Panc1 (cell line): ENCODE results near the gene UNC119B. TPM values are rescaled to one million over a fixed set of nuclear protein-coding genes. Genes with fewer than 3 reads are reported as not detected.

Experiments used
- ATAC-seq: fragments of 200-7000 bp; cut with Tn5 transposase; 2 replicates; pipeline ENCODE4 v1.9.1; 2020; ENCODE audit warnings: mild to moderate bottlenecking, moderate library complexity
- BruUV-seq: library from RNA; stranded (reverse); fragments of 400-500 nt; replicated peaks from 2 replicates; lab custom pipeline; 2021; lab: Mats Ljungman, UMichigan
- CTCF ChIA-PET: fragments of 300-600 bp; sonication (Branson Sonifier 250); formaldehyde crosslinking; loops from one replicate; lab custom pipeline; 2022; ENCODE audit warnings: antibody characterized with exemption; lab: Charles Lee
- POLR2A ChIA-PET: fragments of 300-600 bp; sonication (Branson Sonifier 250); formaldehyde crosslinking; loops from one replicate; lab custom pipeline; 2022; ENCODE audit warnings: antibody characterized with exemption; lab: Charles Lee
- DNase-seq: peaks from one replicate; pipeline ENCODE4 v3.0.0-alpha.2; 2010; ENCODE audit warnings: low read depth, low spot score
- H3K27ac ChIP-seq: 2 replicates; pipeline ENCODE4 v1.5.1; 2011; ENCODE audit warnings: mild to moderate bottlenecking, low read length, inconsistent platforms
- H3K27me3 ChIP-seq: fragments of 200-500 bp; sonication (Bioruptor generic); 2 replicates; pipeline ENCODE4 v1.6.0; 2014; ENCODE audit warnings: low read length, inconsistent platforms; ENCODE audit not compliant: control insufficient read depth, insufficient read depth
- H3K36me3 ChIP-seq: fragments of 200-500 bp; sonication (Bioruptor generic); 2 replicates; pipeline ENCODE4 v1.5.1; 2014; ENCODE audit warnings: inconsistent platforms, mild to moderate bottlenecking, low read length, moderate library complexity; ENCODE audit not compliant: control insufficient read depth, insufficient read depth
- H3K4me1 ChIP-seq: 2 replicates; pipeline ENCODE4 v1.5.1; 2011; ENCODE audit warnings: inconsistent platforms, mild to moderate bottlenecking, low read length, moderate library complexity; ENCODE audit not compliant: control insufficient read depth, insufficient read depth
- H3K4me3 ChIP-seq, 2 experiments: 2 replicates each; pipeline ENCODE4 v1.5.1; 2011 to 2012; ENCODE audit warnings: low read depth in 2 of 2, low read length in 2 of 2, mild to moderate bottlenecking in 2 of 2, inconsistent platforms in 1 of 2, moderate library complexity in 1 of 2
- H3K9me3 ChIP-seq: fragments of 200-500 bp; sonication (Bioruptor generic); 2 replicates; pipeline ENCODE4 v1.5.1; 2014; ENCODE audit warnings: low read depth, mild to moderate bottlenecking, inconsistent platforms, low read length, moderate library complexity; ENCODE audit not compliant: control insufficient read depth, insufficient read depth
- POLR2AphosphoS5 ChIP-seq: IDR thresholded peaks from 2 replicates; pipeline ENCODE4 v1.6.1; 2012; ENCODE audit warnings: mild to moderate bottlenecking, low read depth, low read length, moderate library complexity
- REST ChIP-seq, 2 experiments: IDR thresholded peaks; 2 replicates each; pipeline ENCODE4 v1.6.1; 2011 to 2012; ENCODE audit warnings: low read depth in 2 of 2, control low read depth in 1 of 2, low read length in 1 of 2, mild to moderate bottlenecking in 1 of 2, moderate library complexity in 1 of 2; ENCODE audit not compliant: insufficient read depth in 1 of 2
- SIN3A ChIP-seq: IDR thresholded peaks from 2 replicates; pipeline ENCODE4 v1.6.1; 2012; ENCODE audit warnings: low read depth, mild to moderate bottlenecking, low read length, moderate library complexity, borderline replicate concordance; ENCODE audit not compliant: insufficient read depth
- TCF7L2 ChIP-seq: IDR thresholded peaks from 2 replicates; pipeline ENCODE4 v1.6.1; 2011; ENCODE audit warnings: mild to moderate bottlenecking, low read depth, low read length, inconsistent platforms
- in situ Hi-C: cut with HindIII; loops from 2 replicates; pipeline ENCODE4 v1.10.0; 2016; ENCODE audit warnings: low sequenced_read_pairs, low pct_unique_long_range_greater_than_20kb
- intact Hi-C: fragments of 100-400 bp; cut with micrococcal nuclease; formaldehyde crosslinking; loops from one replicate; pipeline ENCODE4 v1.10.0; 2022; ENCODE audit not compliant: unreplicated experiment
- total RNA-seq: library from RNA; stranded (reverse); gene quantifications from one replicate; pipeline ENCODE4 v1.2.1, GENCODE V29; 2021; ENCODE audit not compliant: unreplicated experiment
- TF ChIP-seq, protein P1 (sequence below): fragments of 450-650 bp; IDR thresholded peaks from 2 replicates; pipeline ENCODE4 v1.5.1; 2017; ENCODE audit warnings: mild to moderate bottlenecking

The UNC119B gene
- total RNA-seq, 1 experiment from 2014 or later: 26.0 TPM

GRCh38 chr12:120737557-120738251 is 27.4 kb downstream of the UNC119B start:
- Histone ChIP-seq H3K4me1 (no peaks in the 10 kb centered on the region), H3K27ac (no peak overlapping the region), H3K27me3 (no peaks in the 10 kb centered on the region), H3K4me3 (no peak overlapping the region), H3K36me3 (no peaks in the 10 kb centered on the region), H3K9me3 (no peaks in the 10 kb centered on the region)
- DNase-seq (no peak), ATAC-seq (peak; percentile 58)
- ChIA-PET CTCF (interaction anchor here (0.5 to 0.6 kb wide), 2 partner anchors 10 to 268 kb away, joined by 3 to 5 read pairs; no protein-coding TSS in a partner anchor), POLR2A (no interaction called here)
- no peak for TF ChIP-seq REST (IDR thresholded peaks at IDR 0.05; ENCODE audit: insufficient read depth in 1 of 2, low read depth in 2 of 2, low read length in 1 of 2)
- TF ChIP-seq POLR2AphosphoS5: no peak
- no peak for TF ChIP-seq TCF7L2
- TF ChIP-seq, protein P1, sequence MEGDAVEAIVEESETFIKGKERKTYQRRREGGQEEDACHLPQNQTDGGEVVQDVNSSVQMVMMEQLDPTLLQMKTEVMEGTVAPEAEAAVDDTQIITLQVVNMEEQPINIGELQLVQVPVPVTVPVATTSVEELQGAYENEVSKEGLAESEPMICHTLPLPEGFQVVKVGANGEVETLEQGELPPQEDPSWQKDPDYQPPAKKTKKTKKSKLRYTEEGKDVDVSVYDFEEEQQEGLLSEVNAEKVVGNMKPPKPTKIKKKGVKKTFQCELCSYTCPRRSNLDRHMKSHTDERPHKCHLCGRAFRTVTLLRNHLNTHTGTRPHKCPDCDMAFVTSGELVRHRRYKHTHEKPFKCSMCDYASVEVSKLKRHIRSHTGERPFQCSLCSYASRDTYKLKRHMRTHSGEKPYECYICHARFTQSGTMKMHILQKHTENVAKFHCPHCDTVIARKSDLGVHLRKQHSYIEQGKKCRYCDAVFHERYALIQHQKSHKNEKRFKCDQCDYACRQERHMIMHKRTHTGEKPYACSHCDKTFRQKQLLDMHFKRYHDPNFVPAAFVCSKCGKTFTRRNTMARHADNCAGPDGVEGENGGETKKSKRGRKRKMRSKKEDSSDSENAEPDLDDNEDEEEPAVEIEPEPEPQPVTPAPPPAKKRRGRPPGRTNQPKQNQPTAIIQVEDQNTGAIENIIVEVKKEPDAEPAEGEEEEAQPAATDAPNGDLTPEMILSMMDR: no peak; the same call in 1 of the 2 replicates
- no peak for TF ChIP-seq SIN3A
- no TSS peak for BruUV-seq
- intact Hi-C loops (no loop called here), in situ Hi-C loops (no loop called here)

DNA sequence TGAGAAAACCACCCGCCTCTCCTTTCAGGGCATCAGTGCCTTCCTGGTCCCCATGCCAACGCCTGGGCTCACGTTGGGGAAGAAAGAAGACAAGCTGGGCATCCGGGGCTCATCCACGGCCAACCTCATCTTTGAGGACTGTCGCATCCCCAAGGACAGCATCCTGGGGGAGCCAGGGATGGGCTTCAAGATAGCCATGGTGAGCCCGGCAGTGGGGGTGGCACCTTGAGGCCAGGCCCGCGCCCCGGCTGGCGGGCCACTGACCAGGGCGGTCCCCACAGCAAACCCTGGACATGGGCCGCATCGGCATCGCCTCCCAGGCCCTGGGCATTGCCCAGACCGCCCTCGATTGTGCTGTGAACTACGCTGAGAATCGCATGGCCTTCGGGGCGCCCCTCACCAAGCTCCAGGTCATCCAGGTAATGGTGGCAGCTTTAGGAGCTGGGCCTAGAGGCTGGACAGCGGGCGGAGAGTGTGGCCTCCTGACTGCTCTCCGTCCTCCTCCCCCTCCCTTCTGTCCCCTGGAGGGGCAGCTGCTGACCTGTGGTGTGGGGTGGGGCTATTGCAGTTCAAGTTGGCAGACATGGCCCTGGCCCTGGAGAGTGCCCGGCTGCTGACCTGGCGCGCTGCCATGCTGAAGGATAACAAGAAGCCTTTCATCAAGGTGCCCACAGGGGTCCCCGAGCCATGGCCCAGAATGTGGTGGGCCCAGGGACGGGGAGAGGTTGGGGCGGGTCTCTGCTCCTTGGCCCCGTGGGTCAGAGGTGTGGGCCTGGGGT is 28.2 kb downstream of the UNC119B start:
- POLR2A ChIA-PET: no interaction called here
- no peak for ATAC-seq
- in situ Hi-C loops: no loop called here

More for the DNA sequence above, 28.2 kb downstream of the UNC119B start:
- DNase-seq: no peak
- Histone ChIP-seq H3K9me3 (no peaks in the 10 kb centered on the region), H3K4me1 (no peaks in the 10 kb centered on the region), H3K36me3 (no peaks in the 10 kb centered on the region), H3K27me3 (no peaks in the 10 kb centered on the region), H3K4me3 (no peak overlapping the region), H3K27ac (no peak overlapping the region)
- BruUV-seq: no TSS peak
- TF ChIP-seq TCF7L2 (no peak), POLR2AphosphoS5 (no peak), REST (IDR thresholded peaks at IDR 0.05; ENCODE audit: insufficient read depth in 1 of 2, low read depth in 2 of 2, low read length in 1 of 2) (no peak), SIN3A (no peak)
- TF ChIP-seq, protein P1: no peak
- intact Hi-C loops: no loop called here
- CTCF ChIA-PET: interaction anchor here (0.5 to 0.6 kb wide), 2 partner anchors 9 to 267 kb away, joined by 3 to 5 read pairs; no protein-coding TSS in a partner anchor
